ENCODE data around the gene ANAPC15.

GRCh38 chr11:72144807-72145565 lies 32.5 kb upstream of the ANAPC15 start:
- TF ChIP-seq TAF1 (IDR thresholded peaks at IDR 0.05; ENCODE audit: borderline replicate concordance, insufficient read depth, low read length) (no peak), POLR2AphosphoS5 (IDR thresholded peaks at IDR 0.05; ENCODE audit: low read depth, low read length) (no peak)
